GM12874 (cell line): ENCODE results near the gene GPBAR1.

Source experiments
- CTCF ChIP-seq: IDR thresholded peaks from 2 replicates; pipeline ENCODE4 v1.5.1; 2011; ENCODE audit warnings: low read depth, mild to moderate bottlenecking, control low read depth, low read length, moderate library complexity; ENCODE audit not compliant: insufficient read depth

GPBAR1 gene

DNA sequence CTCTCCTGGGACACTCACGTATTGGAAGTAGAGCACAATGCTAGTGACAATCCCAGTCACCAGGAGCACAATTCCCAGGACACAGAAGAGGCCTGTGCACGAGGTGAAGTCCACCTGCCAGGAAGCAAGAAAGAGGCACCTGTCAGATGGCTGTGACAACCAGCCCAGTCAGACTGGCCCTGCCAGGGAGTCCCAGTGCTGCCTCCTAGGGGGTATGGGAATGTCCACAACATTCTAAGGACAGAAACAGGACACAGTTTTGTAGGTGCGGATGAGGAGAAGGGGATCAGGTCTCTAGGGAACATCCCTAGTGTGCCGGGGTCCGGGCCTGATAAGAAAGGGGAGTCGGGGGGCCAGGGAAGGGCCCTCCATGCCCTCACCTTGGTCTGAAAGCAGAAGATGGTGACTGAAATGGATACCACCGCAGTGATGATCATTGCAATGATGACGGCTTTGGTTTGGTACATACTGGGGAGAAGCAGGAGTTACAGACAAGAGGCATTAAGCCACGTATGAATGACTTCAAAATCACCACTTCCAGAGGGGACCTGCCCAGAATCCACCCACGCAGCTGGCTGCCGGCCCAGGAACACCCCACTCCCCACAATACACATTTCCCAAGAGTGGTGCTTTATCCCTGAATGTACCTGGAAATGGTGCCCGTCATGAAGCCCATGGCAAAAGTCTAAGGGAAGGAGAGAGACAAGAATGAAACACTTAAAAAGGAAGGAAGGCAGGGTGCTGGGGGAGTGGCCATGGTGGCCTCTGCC, 16.4 kb downstream of the GPBAR1 start:
- TF ChIP-seq CTCF, result no peak

DNA sequence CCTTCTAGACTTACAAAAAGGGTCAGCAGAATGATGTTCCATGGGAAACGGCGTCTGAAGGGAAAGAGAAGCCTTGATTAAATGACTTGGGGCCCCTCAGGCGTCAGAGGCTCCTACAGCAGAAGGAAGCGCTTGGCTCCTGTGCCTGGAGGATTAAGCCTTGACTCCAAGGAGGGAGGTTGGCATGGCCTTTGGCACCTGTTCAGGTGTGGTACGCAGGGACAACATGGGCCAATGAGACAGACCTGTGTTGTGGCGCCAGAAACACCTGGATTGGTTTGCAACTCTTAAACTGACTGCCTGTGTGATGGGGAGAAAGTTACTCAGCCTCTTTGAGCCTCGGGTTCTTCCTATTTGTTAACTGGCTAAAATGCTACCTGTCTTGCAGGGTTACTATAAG, 17.1 kb downstream of the GPBAR1 start:
- no peak for TF ChIP-seq CTCF

GRCh38 chr2:218278531-218279360, 17.9 kb downstream of the GPBAR1 start:
- TF ChIP-seq CTCF, result no peak

GRCh38 chr2:218280260-218280870, 19.6 kb downstream of the GPBAR1 start:
- TF ChIP-seq CTCF, result no peak

- no peak for TF ChIP-seq CTCF
Observed at GRCh38 chr2:218281449-218281848, 20.6 kb downstream of the GPBAR1 start.

DNA sequence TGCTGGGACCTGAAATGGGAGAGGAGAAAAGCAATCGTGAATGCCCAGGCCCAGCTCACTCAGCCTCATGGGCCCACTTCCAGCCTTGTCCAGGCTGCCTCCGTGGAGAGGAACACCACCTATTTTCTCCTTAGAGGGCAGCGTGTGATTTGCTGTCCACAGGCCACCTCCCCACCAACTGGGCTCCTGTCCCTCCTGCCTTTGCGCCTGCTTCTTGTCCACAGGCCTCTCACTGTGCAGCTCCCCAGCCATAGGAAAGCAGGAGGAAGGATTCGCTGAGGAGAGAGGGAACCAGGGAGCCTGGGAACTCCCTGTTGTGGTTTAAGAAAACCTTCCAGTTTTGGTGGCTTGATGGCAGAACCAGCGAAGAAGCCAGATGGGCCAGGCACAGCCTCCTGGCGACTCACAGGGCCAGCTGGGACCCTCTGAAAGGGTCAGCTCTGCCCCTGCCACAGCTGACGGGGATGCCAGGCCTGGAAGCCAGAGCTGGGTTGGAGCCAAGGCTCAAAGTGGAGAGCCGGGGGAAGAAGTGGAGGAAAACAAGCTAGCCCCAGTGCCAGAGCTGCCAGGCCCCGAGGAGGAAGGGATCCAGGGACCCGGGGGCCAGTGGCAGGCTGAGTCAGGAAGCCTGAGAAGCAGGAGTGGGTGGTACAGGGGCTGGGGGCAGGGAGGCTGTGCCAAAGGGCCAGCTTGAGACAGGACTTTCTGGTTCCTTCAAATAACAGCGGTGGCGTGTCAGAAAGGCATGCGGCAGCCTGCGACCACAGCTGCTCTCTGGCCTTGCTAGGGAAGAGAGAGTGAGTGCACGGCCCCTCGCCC, 21.6 kb downstream of the GPBAR1 start:
- TF ChIP-seq CTCF, result no peak
